Ramos (cell line): ENCODE data around the gene PDIA3.
"Not testable (repeated sequence)": the region's sequence is repeated elsewhere in the genome, so short reads cannot be mapped to it uniquely, and the experiment has no call there.

Experiments used
- in situ Hi-C: fragments of 300-500 bp; cut with MboI; formaldehyde crosslinking; loops from one replicate; pipeline ENCODE4 v1.14.3; 2022; ENCODE audit warnings: low sequenced_read_pairs; ENCODE audit not compliant: unreplicated experiment

PDIA3 gene

GRCh38 chr15:43746245-43746902, at the start of gene PDIA3:
Gene PDIA3 (plus strand): TSS chr15:43746438. CDS start chr15:43746540, 102 bp downstream.
- in situ Hi-C loops = loop anchor here (10.0 kb wide), 1 partner anchor 58 kb away; the partner anchor contains the start of genes HYPK and SERINC4

- in situ Hi-C loops = no loop called here
These were observed 44.1 kb upstream of the PDIA3 start for GRCh38 chr15:43702174-43702573.

- in situ Hi-C loops = no loop called here
These were observed 43.4 kb upstream of the PDIA3 start for GRCh38 chr15:43702701-43703424.

DNA sequence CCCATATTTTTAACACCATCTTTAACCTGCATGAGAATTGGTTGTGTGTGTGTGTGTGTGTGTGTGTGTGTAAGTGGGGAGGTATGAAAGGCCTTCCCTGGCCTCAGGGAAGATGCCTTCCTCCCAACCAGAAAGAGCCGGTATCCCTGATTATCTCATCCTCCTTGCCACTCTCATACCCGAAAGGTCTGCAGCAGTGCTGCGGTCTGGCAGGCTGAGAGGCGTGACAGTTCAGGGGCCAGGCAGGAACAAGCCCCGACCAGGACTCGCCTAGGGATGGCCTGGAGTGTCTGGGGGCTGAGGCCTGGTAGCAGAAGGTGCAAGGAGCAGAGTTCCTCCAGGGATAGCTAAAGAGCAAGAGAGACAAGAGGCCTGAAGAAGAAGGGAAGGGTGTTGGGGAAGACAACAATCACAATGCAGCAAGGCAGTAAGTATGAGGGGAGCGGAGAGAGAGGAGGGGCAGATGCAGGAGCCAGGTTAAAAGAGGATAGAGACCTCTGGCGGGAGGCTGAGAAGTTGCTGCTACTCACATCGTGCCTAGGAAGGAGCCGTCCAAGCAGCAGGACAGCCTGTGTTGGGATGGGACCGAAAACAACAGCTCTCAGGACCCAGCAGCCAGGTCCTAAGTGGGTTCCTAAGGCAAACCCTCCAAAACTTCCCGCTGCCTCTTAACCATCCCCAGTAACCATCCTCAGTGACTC, 35.7 kb upstream of the PDIA3 start:
- in situ Hi-C loops = not testable (repeated sequence)

DNA sequence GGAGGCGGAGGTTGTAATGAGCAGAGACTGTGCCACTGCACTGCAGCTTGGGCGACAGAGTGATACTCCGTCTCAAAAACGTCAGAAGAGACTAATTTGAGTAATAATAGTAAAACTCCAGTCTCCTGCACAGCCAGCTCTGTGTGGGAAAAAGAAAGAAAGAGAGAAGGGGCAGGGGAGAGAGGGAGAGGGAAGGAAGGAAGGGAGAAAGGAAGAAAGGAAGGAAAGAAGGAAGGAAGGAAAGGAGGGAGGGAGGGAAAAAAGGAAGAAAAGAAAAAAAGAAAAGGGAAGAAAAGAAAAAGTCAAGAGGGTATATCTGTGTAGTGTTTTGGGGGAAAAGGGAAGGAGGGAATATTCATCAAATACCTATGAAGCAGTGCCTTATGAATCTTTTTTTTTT, 23.1 kb upstream of the PDIA3 start:
- in situ Hi-C loops = no loop called here

DNA sequence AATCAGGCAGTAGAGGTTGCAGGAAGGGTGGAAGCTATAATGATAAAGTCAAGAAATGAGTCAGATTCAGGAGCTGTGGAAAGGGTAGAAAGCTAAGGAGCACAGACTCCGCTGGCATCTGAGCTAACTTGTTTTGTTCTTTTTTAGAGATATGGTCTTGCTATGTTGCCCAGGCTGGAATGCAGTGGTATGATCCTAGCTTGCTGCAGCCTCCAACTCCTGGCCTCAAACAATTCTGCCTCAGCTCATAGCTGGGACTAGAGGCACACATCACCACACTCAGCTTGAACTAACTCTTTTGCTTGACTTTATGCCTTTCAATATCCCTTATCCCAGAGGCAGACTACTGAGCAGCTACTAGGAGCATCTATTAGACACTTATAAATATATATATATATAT, 19.9 kb upstream of the PDIA3 start:
- in situ Hi-C loops = not testable (repeated sequence)

GRCh38 chr15:43728053-43728725, 18.0 kb upstream of the PDIA3 start:
- in situ Hi-C loops = not testable (repeated sequence)

GRCh38 chr15:43735416-43735815, 10.8 kb upstream of the PDIA3 start:
- in situ Hi-C loops = no loop called here

- in situ Hi-C loops = loop anchor here (10.0 kb wide), 1 partner anchor 58 kb away; the partner anchor contains the start of genes HYPK and SERINC4
These were observed 668 bp downstream of the PDIA3 start for GRCh38 chr15:43746903-43747309.

- in situ Hi-C loops = loop anchor here (10.0 kb wide), 1 partner anchor 56 kb away; the partner anchor contains the start of genes HYPK and SERINC4
These were observed 2.1 kb downstream of the PDIA3 start for GRCh38 chr15:43748376-43748775.

- in situ Hi-C loops = loop anchor here (10.0 kb wide), 1 partner anchor 55 kb away; the partner anchor contains the start of genes HYPK and SERINC4
These were observed 3.6 kb downstream of the PDIA3 start for GRCh38 chr15:43749690-43750345.

GRCh38 chr15:43751885-43752284, 5.6 kb downstream of the PDIA3 start:
- in situ Hi-C loops = no loop called here

- in situ Hi-C loops = no loop called here
These were observed 16.6 kb downstream of the PDIA3 start for GRCh38 chr15:43762824-43763223.

GRCh38 chr15:43763819-43764446, 17.7 kb downstream of the PDIA3 start:
- in situ Hi-C loops = no loop called here

DNA sequence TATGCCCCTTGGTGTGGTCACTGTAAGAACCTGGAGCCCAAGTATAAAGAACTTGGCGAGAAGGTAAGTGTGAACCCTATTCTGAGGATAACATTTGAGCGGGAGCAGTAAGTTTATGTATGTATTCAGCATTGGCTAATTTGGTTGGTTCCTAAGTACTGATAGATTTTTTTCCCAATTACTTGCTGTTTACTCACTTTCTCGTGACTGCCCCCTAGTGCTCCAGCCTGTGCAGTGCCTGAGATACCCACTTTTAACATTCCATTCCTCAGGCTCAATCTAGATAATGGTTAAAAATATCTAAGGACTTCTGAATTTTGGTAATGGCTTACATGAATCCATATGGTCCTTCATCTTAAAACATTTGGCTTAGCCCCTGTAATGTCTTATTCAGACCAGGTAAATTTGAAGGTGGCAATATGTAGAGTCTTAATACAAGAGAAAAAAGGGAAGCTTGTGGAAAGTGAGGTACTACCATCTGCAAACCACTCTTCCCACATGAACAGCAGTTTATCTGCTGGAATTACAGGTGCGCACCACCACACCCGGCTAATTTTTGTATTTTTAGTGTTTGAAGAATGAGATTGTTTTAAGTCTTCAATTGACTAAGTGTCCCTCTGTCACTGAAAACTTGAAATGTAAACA, 23.5 kb downstream of the PDIA3 start:
- in situ Hi-C loops = no loop called here

GRCh38 chr15:43771816-43772215, 25.6 kb downstream of the PDIA3 start:
- in situ Hi-C loops = no loop called here

DNA sequence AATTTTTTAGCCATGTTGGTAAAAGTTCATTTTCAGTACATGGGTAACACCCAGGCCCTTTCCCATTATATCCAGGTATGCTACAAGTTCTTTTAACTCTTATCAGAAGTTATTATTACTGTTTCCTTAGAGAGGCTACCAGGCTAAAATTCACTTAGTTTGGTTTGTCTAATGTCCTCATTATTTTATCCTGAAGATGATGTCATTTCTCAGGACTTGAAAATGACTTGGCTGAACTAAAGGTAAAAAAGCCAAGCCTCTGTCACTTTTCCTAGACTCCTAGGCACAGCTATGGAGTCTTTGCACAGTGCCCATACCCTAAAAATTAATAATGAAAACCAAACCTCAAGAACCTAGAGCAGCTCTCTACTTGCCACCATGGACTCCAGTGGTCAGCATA, 26.4 kb downstream of the PDIA3 start:
- in situ Hi-C loops = no loop called here

- in situ Hi-C loops = no loop called here
These were observed 27.8 kb downstream of the PDIA3 start for GRCh38 chr15:43774062-43774461.
